ENCODE results near the gene CELF5. TPM values are rescaled to one million over a fixed set of nuclear protein-coding genes. Genes with fewer than 3 reads are reported as not detected.

The CELF5 gene
- total RNA-seq, 1 experiment from 2014 or later = 0.48 TPM

DNA sequence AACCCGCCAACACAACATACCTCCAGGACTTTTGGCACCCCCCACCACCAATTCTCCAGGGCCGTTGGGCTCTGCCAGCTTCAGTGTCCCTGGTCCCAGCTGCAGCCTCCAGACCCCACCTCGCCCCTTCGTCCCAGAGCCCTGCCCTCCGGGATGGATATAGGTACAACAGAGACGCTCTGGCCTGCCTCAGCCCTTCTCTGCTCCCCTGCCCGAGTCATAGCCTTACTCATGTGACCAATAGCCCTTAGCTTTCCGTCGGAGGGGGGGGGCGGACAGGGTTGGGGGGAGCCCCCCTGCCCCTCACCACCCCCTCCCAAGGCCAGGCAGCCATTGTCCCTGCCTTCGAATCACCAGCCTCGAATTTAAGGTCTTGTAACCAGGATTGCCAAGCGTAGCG lies 71.1 kb downstream of the CELF5 start:
- Histone ChIP-seq H3K79me2 (ENCODE audit: low read depth) (no peaks in the 10 kb centered on the region), H3K9me3 (ENCODE audit: insufficient read depth, low read depth) (no peaks in the 10 kb centered on the region), H3K9me2 (ENCODE audit: insufficient read depth) (no peaks in the 10 kb centered on the region), H3K36me3 (ENCODE audit: low read depth) (no peaks in the 10 kb centered on the region), H3K4me2 (no peak overlapping the region), H3K4me1 (replicated peaks; ENCODE audit: insufficient read depth) (no peaks in the 10 kb centered on the region), H3F3A (ENCODE audit: insufficient read depth, low read depth) (no peaks in the 10 kb centered on the region), H3K27me3 (ENCODE audit: insufficient read depth, low read depth) (peaks cover 26% of the 10 kb centered on the region), H2AFZ (no peak overlapping the region), H3K27ac (no peak overlapping the region), H3K4me3 (no peak overlapping the region), H4K20me1 (ENCODE audit: insufficient read depth) (no peaks in the 10 kb centered on the region)
- DNase-seq = no peak
- TF ChIP-seq, protein P1, sequence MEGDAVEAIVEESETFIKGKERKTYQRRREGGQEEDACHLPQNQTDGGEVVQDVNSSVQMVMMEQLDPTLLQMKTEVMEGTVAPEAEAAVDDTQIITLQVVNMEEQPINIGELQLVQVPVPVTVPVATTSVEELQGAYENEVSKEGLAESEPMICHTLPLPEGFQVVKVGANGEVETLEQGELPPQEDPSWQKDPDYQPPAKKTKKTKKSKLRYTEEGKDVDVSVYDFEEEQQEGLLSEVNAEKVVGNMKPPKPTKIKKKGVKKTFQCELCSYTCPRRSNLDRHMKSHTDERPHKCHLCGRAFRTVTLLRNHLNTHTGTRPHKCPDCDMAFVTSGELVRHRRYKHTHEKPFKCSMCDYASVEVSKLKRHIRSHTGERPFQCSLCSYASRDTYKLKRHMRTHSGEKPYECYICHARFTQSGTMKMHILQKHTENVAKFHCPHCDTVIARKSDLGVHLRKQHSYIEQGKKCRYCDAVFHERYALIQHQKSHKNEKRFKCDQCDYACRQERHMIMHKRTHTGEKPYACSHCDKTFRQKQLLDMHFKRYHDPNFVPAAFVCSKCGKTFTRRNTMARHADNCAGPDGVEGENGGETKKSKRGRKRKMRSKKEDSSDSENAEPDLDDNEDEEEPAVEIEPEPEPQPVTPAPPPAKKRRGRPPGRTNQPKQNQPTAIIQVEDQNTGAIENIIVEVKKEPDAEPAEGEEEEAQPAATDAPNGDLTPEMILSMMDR (conservative IDR thresholded peaks at IDR 0.05) = no peak
- TF ChIP-seq EZH2 (IDR thresholded peaks at IDR 0.05; ENCODE audit: low read depth) = no peak
- POLR2A ChIA-PET (ENCODE audit: unreplicated experiment) = no interaction called here
- CTCF ChIA-PET = interaction anchor here (0.6 kb wide), 1 partner anchor 906 kb away, joined by 4 read pairs; no protein-coding TSS in a partner anchor
- no TSS peak for BruUV-seq (replicated peaks)
- intact Hi-C loops (cut with micrococcal nuclease; ENCODE audit: unreplicated experiment) = no loop called here

DNA sequence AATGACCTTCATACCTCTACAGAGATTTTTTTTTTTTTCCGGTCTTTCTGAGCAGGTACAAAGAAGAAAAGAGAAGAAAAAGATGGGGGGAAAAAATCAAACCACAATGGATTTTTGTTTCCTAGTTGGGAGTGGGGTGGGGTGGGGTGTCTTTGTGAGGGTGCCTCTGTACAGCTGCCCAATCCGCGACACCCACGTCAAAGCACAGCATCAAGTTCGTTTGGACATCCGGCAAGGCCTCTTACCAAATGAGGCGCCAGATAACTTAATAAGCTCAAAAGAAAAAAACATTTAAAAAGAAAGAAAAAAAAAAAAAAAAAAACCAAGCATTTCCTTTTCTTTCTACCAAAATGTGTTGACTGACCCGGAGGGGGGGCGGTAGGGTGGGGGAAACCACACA lies 71.6 kb downstream of the CELF5 start:
- Histone ChIP-seq H3K4me3 (no peak overlapping the region), H2AFZ (no peak overlapping the region), H3K36me3 (ENCODE audit: low read depth) (no peaks in the 10 kb centered on the region), H3K27me3 (ENCODE audit: insufficient read depth, low read depth) (peaks cover 25% of the 10 kb centered on the region), H3F3A (ENCODE audit: insufficient read depth, low read depth) (no peaks in the 10 kb centered on the region), H3K27ac (no peak overlapping the region), H3K9me3 (ENCODE audit: insufficient read depth, low read depth) (no peaks in the 10 kb centered on the region), H3K4me1 (replicated peaks; ENCODE audit: insufficient read depth) (no peaks in the 10 kb centered on the region), H3K9me2 (ENCODE audit: insufficient read depth) (no peaks in the 10 kb centered on the region), H3K4me2 (no peak overlapping the region), H4K20me1 (ENCODE audit: insufficient read depth) (no peaks in the 10 kb centered on the region), H3K79me2 (ENCODE audit: low read depth) (no peaks in the 10 kb centered on the region)
- intact Hi-C loops (cut with micrococcal nuclease; ENCODE audit: unreplicated experiment) = no loop called here
- DNase-seq = no peak
- TF ChIP-seq EZH2 (IDR thresholded peaks at IDR 0.05; ENCODE audit: low read depth) = no peak
- TF ChIP-seq, protein P1 (conservative IDR thresholded peaks at IDR 0.05) = no peak
- no TSS peak for BruUV-seq (replicated peaks)
- POLR2A ChIA-PET (ENCODE audit: unreplicated experiment) = no interaction called here
- CTCF ChIA-PET = no interaction called here

DNA sequence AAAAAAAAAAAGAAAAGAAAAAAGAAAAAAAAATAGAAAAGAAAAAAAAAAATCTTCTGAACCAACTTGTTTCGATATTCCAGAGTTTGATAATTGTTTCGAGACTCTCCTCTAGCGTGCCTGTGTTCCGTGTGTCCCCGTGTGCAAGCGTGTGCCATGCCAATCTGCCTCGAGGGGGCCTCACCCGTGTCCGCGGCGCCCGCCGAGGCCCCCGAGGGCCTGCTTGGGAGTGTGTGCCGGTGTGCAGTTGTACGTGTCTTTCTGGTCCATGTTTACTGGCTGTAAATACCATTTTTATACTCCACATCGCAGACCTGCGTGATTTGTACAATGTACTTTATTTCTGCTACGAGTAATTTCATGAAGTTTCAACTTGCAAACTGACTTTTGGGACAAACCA lies 72.0 kb downstream of the CELF5 start:
- Histone ChIP-seq H3K9me3 (ENCODE audit: insufficient read depth, low read depth) (no peaks in the 10 kb centered on the region), H3K9me2 (ENCODE audit: insufficient read depth) (no peaks in the 10 kb centered on the region), H4K20me1 (ENCODE audit: insufficient read depth) (no peaks in the 10 kb centered on the region), H3F3A (ENCODE audit: insufficient read depth, low read depth) (no peaks in the 10 kb centered on the region), H3K27me3 (ENCODE audit: insufficient read depth, low read depth) (peaks cover 22% of the 10 kb centered on the region), H2AFZ (no peak overlapping the region), H3K79me2 (ENCODE audit: low read depth) (no peaks in the 10 kb centered on the region), H3K27ac (no peak overlapping the region), H3K4me3 (no peak overlapping the region), H3K36me3 (ENCODE audit: low read depth) (no peaks in the 10 kb centered on the region), H3K4me1 (replicated peaks; ENCODE audit: insufficient read depth) (no peaks in the 10 kb centered on the region), H3K4me2 (no peak overlapping the region)
- DNase-seq = no peak
- intact Hi-C loops (cut with micrococcal nuclease; ENCODE audit: unreplicated experiment) = no loop called here
- CTCF ChIA-PET = no interaction called here
- no TSS peak for BruUV-seq (replicated peaks)
- TF ChIP-seq, protein P1 (conservative IDR thresholded peaks at IDR 0.05) = no peak
- TF ChIP-seq EZH2 (IDR thresholded peaks at IDR 0.05; ENCODE audit: low read depth) = no peak
- POLR2A ChIA-PET (ENCODE audit: unreplicated experiment) = no interaction called here

Data from PC-9 (cell line).